Activated naive CD8-positive, alpha-beta T cell treated with anti-CD3 and anti-CD28 coated beads for 36 hours (primary cell): ENCODE results near the gene BNC2. TPM values are rescaled to one million over a fixed set of nuclear protein-coding genes. Genes with fewer than 3 reads are reported as not detected.

Experiments used
- DNase-seq: peaks from one replicate; pipeline ENCODE4 v3.0.0; 2021
- H3K27ac Mint-ChIP-seq: one replicate; pipeline ENCODE4 v1.8.0; 2022; ENCODE audit warnings: mild to moderate bottlenecking, moderate library complexity, mixed read lengths
- H3K27me3 Mint-ChIP-seq: one replicate; pipeline ENCODE4 v1.8.0; 2022; ENCODE audit warnings: mild to moderate bottlenecking, mixed read lengths
- H3K36me3 Mint-ChIP-seq: one replicate; pipeline ENCODE4 v1.8.0; 2021; ENCODE audit warnings: mild to moderate bottlenecking, mixed read lengths
- H3K4me1 Mint-ChIP-seq: one replicate; pipeline ENCODE4 v1.8.0; 2021; ENCODE audit warnings: mixed read lengths
- H3K4me3 Mint-ChIP-seq: one replicate; pipeline ENCODE4 v1.8.0; 2022; ENCODE audit warnings: mild to moderate bottlenecking, moderate library complexity, mixed read lengths
- H3K9me3 Mint-ChIP-seq: one replicate; pipeline ENCODE4 v1.8.0; 2022; ENCODE audit warnings: mixed read lengths
- total RNA-seq, 2 experiments: library from RNA; stranded (reverse); gene quantifications; one replicate each; pipeline ENCODE4 v1.2.3, GENCODE V29; 2021

The BNC2 gene
- total RNA-seq, 2 experiments from 2014 or later = not detected

DNA sequence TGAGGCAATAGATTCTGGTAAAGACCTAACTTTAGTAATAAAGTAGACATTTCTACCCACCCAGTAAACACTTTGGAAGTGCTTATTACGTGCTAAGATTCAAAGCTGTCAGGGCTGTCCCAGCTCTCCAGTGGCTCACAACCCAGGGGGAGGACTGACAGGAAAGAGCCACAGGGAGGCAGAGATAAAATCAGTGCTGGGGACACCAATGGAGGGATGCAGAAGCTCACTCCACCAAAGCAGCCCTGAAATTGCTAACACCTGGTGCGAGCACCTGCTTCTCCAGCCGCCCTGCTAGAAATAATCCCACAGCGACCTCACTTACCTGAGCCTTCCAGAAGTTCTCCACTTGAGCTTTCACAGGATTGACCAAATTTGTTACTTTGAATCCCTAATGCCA, 501.0 kb downstream of the BNC2 start:
- Mint-ChIP-seq H3K9me3 (no peaks in the 10 kb centered on the region), H3K27me3 (no peaks in the 10 kb centered on the region), H3K4me3 (no peak overlapping the region), H3K36me3 (no peaks in the 10 kb centered on the region), H3K4me1 (no peaks in the 10 kb centered on the region), H3K27ac (no peak overlapping the region)
- DNase-seq = no peak

DNA sequence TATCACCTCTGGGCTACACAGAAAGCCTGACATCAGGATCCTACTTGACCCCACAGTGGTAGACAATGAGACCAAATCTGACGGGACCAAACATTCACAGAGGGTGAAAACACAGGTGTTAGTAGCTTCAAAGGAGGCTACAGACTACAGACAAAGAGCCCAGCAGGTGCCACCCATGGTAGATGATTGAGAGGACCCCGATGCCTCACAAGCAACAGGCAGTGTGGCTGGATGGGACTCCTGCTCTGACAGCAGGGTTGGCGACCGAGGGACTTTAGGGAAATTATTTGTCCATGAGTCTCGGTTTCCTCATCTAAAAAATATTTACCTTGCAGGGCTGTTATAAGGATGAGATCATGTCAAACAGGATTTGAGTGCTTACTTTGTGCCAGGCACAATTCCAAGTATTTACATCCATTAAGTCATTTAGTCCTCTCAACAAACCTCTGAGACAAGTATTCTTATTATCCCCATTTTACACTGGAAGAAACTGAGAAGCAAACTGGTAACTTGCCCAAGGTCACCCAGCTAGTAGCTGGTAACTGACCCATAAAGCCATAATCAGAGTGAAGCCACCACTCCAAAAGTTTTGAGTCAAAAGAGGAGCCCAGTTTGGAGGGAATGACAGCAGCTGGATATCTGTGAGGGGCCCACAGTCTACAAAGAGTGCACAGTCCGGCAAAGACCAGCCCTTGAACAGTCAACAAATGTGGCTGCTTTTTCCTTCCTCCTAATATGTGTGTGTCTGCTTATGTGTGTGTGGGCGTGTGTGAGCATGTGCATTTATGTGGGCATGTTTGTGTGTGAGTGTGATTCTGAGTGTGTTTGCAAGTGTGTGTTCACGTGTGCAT, 502.0 kb downstream of the BNC2 start:
- no peak for DNase-seq
- no peaks in the 10 kb centered on the region for H3K9me3 Mint-ChIP-seq
- no peak overlapping the region for H3K27ac Mint-ChIP-seq
- no peak overlapping the region for H3K4me3 Mint-ChIP-seq
- H3K36me3 Mint-ChIP-seq = no peaks in the 10 kb centered on the region
- H3K4me1 Mint-ChIP-seq = no peaks in the 10 kb centered on the region
- no peaks in the 10 kb centered on the region for H3K27me3 Mint-ChIP-seq

DNA sequence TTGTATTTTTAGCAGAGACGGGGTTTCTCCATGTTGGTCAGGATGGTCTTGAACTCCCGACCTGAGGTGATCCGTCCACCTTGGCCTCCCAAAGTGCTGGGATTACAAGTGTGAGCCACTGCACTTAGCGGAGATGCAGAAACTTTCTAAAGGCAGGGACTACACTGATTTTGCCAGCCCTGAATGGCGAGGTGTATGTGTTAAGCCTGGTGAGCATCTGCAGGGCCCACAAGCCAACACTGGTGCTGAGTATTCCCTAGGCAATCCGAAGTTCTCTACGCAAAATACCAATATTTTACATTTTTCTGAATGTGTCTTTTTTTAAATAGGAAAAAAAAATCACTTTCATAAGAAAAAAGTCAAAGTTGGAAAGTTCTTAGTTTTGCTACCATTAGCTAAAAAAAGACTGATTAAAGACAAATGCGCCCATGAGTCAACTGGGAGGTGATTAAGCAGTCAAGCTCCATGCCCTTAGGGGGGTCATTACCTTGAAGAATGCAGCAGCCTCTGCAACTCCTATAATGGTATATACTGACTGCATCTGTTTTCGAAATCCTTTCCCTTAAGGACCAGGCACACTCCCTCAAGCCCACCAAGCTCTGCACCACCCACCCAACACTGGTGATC, 502.8 kb downstream of the BNC2 start:
- H3K4me1 Mint-ChIP-seq = no peaks in the 10 kb centered on the region
- no peak overlapping the region for H3K4me3 Mint-ChIP-seq
- H3K36me3 Mint-ChIP-seq = no peaks in the 10 kb centered on the region
- no peaks in the 10 kb centered on the region for H3K27me3 Mint-ChIP-seq
- no peaks in the 10 kb centered on the region for H3K9me3 Mint-ChIP-seq
- H3K27ac Mint-ChIP-seq = no peak overlapping the region
- no peak for DNase-seq

DNA sequence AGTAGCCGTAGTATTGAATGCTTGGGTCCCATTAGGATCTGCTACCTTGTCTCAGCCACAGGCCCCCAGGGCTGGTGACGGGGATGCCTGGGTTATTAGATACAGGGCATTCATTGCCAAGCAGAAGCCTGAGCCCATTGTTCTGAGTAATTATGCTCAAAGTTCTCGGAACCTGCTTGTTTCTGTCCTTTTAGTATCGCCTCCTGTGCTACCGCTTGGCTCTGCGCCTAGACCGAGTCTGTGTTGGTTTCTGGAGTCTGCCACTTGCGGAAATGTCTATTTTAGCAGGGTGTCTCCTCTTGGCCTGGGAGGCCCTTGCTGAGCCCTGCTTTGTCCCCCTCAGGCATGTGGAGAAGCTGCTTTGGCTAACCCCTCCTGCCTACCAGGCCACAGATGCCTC, 506.1 kb downstream of the BNC2 start:
- Mint-ChIP-seq H3K9me3 (no peaks in the 10 kb centered on the region), H3K27me3 (no peaks in the 10 kb centered on the region), H3K4me1 (no peaks in the 10 kb centered on the region), H3K36me3 (no peaks in the 10 kb centered on the region), H3K27ac (no peak overlapping the region), H3K4me3 (no peak overlapping the region)
- no peak for DNase-seq

DNA sequence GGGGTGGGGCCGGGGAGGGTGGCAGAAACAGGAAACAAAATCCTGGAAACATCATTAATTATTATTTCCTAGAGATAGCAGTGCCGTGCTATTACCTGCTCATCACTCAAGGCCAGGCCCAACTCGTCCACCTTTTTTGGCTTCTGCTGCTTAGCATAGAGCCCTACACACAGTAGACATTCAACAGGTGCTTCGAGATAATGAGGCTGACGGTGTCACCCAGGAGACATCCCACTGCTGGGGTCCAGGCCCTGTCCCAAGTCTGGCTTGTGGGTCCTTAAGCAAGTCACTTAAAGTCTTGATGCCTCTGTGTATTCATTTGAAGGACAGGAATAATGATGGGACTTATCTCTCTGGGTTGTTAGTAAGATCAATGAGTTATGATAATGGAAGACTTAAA, 506.6 kb downstream of the BNC2 start:
- Mint-ChIP-seq H3K4me1 (no peaks in the 10 kb centered on the region), H3K9me3 (no peaks in the 10 kb centered on the region), H3K27me3 (no peaks in the 10 kb centered on the region), H3K36me3 (no peaks in the 10 kb centered on the region), H3K27ac (no peak overlapping the region), H3K4me3 (no peak overlapping the region)
- no peak for DNase-seq

DNA sequence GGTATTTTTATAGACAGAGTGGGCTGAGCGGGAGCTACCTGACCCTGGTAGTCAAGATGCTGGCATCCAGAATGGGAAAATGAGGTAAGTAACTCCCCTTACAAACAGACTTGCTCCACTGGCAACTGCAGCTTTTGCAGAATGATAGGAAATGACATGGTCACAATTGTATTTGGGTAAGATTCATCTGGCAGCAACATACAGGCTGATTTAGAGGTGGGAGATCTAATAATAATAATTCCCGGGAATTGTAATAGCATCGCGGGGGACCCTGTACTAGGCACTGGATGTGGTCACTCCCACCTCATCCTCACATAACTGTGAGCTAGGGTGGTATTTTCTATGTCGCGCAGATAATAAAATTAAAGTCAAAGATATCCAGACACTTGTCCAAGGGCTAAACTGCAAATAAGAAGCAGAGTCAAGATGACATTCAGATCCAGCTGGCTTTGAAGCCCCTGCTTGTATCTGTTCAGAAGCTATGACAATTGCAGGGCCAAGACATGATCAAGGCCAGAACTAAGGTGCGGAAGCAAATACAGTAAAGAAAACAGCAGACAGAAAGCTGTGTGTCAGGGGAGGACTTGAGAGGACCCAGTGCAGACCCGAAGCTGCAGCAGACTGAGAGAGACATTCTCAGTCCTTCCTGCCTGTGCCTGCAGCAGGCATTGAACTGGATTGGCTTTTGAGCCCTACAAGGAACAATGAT, 507.2 kb downstream of the BNC2 start:
- H3K27ac Mint-ChIP-seq = no peak overlapping the region
- no peaks in the 10 kb centered on the region for H3K4me1 Mint-ChIP-seq
- no peaks in the 10 kb centered on the region for H3K27me3 Mint-ChIP-seq
- H3K9me3 Mint-ChIP-seq = no peaks in the 10 kb centered on the region
- no peaks in the 10 kb centered on the region for H3K36me3 Mint-ChIP-seq
- DNase-seq = no peak
- H3K4me3 Mint-ChIP-seq = no peak overlapping the region

DNA sequence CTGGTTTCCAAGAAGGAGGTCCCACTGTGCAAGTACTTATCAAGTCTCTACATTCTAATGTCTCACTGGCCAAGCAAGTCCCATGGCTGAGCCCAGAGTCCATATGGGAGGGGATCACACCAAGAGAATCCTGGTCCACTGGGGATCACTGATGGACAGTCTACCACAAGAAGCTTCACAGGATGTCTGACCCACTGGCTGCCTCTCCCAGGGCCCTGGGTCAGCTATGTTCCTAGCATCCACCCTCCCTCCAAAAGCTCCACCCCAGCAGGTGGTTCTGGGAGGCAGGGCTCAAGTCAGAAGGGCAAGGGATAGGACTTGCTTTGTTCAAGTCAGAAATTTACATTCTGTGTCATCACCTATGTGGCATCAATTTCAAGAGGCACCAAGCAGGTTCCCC, 508.5 kb downstream of the BNC2 start:
- Mint-ChIP-seq H3K9me3 (no peaks in the 10 kb centered on the region), H3K27ac (no peak overlapping the region), H3K4me1 (no peaks in the 10 kb centered on the region), H3K27me3 (no peaks in the 10 kb centered on the region), H3K4me3 (no peak overlapping the region), H3K36me3 (no peaks in the 10 kb centered on the region)
- DNase-seq = no peak

DNA sequence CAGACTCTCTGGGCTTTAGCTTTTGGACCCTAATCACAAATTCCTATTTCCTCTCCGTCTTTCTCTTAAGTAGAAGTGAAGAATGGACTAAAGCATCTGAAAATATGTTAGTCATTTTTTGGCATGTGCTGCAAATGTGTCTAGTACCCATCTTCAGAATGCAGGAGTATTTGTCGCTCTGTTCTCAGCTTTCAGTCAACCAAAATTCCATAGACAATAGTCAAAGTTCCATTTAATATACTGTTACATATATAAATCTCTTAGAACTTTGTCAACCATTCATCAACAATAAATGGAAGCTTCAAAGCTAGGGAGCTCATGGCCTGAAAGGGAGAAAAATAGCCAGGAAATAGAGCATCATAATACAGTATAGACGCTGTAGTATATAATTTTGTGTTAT, 509.4 kb downstream of the BNC2 start:
- H3K27ac Mint-ChIP-seq = no peak overlapping the region
- no peaks in the 10 kb centered on the region for H3K27me3 Mint-ChIP-seq
- no peaks in the 10 kb centered on the region for H3K36me3 Mint-ChIP-seq
- no peaks in the 10 kb centered on the region for H3K9me3 Mint-ChIP-seq
- no peak overlapping the region for H3K4me3 Mint-ChIP-seq
- no peak for DNase-seq
- H3K4me1 Mint-ChIP-seq = no peaks in the 10 kb centered on the region

DNA sequence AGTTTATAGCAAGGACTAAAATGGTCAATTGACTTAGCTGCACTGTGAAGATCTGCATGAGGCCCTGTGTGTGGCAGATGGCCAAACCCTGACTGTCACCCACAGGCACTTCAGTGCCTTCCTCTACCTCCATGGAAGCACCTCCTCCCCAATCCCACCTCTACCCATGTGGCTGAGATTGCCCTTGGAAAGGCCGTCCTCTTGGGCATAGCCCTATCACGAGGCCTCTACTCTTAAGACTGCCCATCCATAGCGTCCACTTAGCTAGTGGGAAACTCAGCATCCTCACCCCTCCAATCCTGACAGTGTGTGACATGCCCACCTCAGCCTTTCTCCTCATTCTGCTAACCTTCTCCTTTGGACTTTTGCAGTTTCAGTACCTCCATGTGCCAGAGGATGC, 510.2 kb downstream of the BNC2 start:
- no peak for DNase-seq
- Mint-ChIP-seq H3K4me3 (no peak overlapping the region), H3K9me3 (no peaks in the 10 kb centered on the region), H3K27ac (no peak overlapping the region), H3K36me3 (no peaks in the 10 kb centered on the region), H3K27me3 (no peaks in the 10 kb centered on the region), H3K4me1 (no peaks in the 10 kb centered on the region)
